B cell (primary cell): Measurements from ENCODE around the gene CCDC141. TPM values are rescaled to one million over a fixed set of nuclear protein-coding genes. Genes with fewer than 3 reads are reported as not detected.

ENCODE experiments used
- ATAC-seq: fragments of 200-7000 bp; cut with Tn5 transposase; one replicate; pipeline ENCODE4 v1.10.0; 2021; ENCODE audit warnings: low read depth, mild to moderate bottlenecking, moderate number of reproducible peaks, moderate library complexity
- CTCF ChIA-PET: fragments of 350-600 bp; sonication (Branson Sonifier 250); formaldehyde crosslinking; loops from one replicate; lab custom pipeline; 2021; ENCODE audit warnings: antibody characterized with exemption, inconsistent platforms; lab: Charles Lee
- POLR2A ChIA-PET: fragments of 350-600 bp; sonication (Branson Sonifier 250); formaldehyde crosslinking; loops from one replicate; lab custom pipeline; 2021; ENCODE audit warnings: antibody characterized with exemption; lab: Charles Lee
- DNase-seq: peaks from one replicate; pipeline ENCODE4 v3.0.0; 2013
- H2AFZ ChIP-seq: 2 replicates; pipeline ENCODE4 v1.6.1; 2012; ENCODE audit warnings: mild to moderate bottlenecking, low read depth, low read length; ENCODE audit not compliant: insufficient read depth, poor library complexity, severe bottlenecking
- H3K27ac ChIP-seq, 2 donors: 1 replicate in 1 of 2; 2 replicates in 1 of 2; pipeline ENCODE4 v1.5.1; 2012 to 2013; ENCODE audit warnings: low read length in 2 of 2, mild to moderate bottlenecking in 2 of 2, moderate library complexity in 1 of 2
- H3K27me3 ChIP-seq, 4 experiments: fragments of 200-600 bp in 1 of 4; sonication (generic) in 1 of 4; replicated peaks in 1 of 4; 1 replicate in 2 of 4; 2 replicates in 2 of 4; pipeline versions ENCODE4 v1.6.1 to v1.7.0; 2013 to 2016; ENCODE audit warnings: low read length in 3 of 4, mild to moderate bottlenecking in 2 of 4, mixed read lengths in 1 of 4, moderate library complexity in 1 of 4; ENCODE audit not compliant: insufficient read depth in 4 of 4, control insufficient read depth in 3 of 4; ENCODE audit errors: control extremely low read depth in 1 of 4
- H3K36me3 ChIP-seq, 2 experiments: replicated peaks in 1 of 2; 1 replicate in 1 of 2; 2 replicates in 1 of 2; pipeline versions ENCODE4 v1.6.1 to v1.7.1; 2013; ENCODE audit warnings: low read length in 1 of 2; ENCODE audit not compliant: insufficient read depth in 2 of 2, control insufficient read depth in 1 of 2; ENCODE audit errors: control extremely low read depth in 1 of 2, extremely low read depth in 1 of 2
- H3K4me1 ChIP-seq, 2 donors: fragments of 200-600 bp in 1 of 2; sonication (generic) in 1 of 2; 1 replicate in 1 of 2; 2 replicates in 1 of 2; pipeline versions ENCODE4 v1.5.1 to v1.6.1; 2013 to 2017; ENCODE audit warnings: low read length in 2 of 2; ENCODE audit not compliant: control insufficient read depth in 2 of 2, insufficient read depth in 2 of 2
- H3K4me2 ChIP-seq: replicated peaks from 2 replicates; pipeline ENCODE3; 2012; ENCODE audit warnings: mild to moderate bottlenecking, low read depth, low read length; ENCODE audit not compliant: poor library complexity, severe bottlenecking
- H3K4me3 ChIP-seq, 5 experiments: fragments of 200-600 bp in 1 of 5; sonication (generic) in 1 of 5; 1 replicate in 3 of 5; 2 replicates in 2 of 5; pipeline versions ENCODE4 v1.5.1 to v1.7.0; 2011 to 2016; ENCODE audit warnings: low read length in 4 of 5, mild to moderate bottlenecking in 4 of 5, low read depth in 2 of 5, control low read depth in 1 of 5, moderate library complexity in 1 of 5; ENCODE audit not compliant: insufficient read depth in 1 of 5; ENCODE audit errors: control extremely low read depth in 1 of 5, extremely low read depth in 1 of 5
- H3K79me2 ChIP-seq: fragments of 200-600 bp; sonication (generic); one replicate; pipeline ENCODE4 v1.6.0; 2016; ENCODE audit warnings: low read length; ENCODE audit not compliant: control insufficient read depth, insufficient read depth
- H3K9ac ChIP-seq: fragments of 200-600 bp; sonication (generic); 2 replicates; pipeline ENCODE4 v1.6.1; 2017; ENCODE audit warnings: mild to moderate bottlenecking, low read length, moderate library complexity
- H3K9me3 ChIP-seq, 3 donors: one replicate each; pipeline versions ENCODE4 v1.6.1 to v1.7.1; 2013; ENCODE audit warnings: low read length in 2 of 3; ENCODE audit not compliant: control insufficient read depth in 2 of 3, insufficient read depth in 1 of 3; ENCODE audit errors: control extremely low read depth in 1 of 3
- H4K20me1 ChIP-seq: 2 replicates; pipeline ENCODE4 v1.6.0; 2012; ENCODE audit warnings: mild to moderate bottlenecking, low read length; ENCODE audit not compliant: insufficient read depth, control insufficient read depth, poor library complexity, severe bottlenecking
- H3K27ac Mint-ChIP-seq: one replicate; pipeline ENCODE4 v1.8.0; 2021; ENCODE audit warnings: mixed read lengths
- H3K27me3 Mint-ChIP-seq: one replicate; pipeline ENCODE4 v1.8.0; 2021; ENCODE audit warnings: mixed read lengths
- H3K4me1 Mint-ChIP-seq: one replicate; pipeline ENCODE4 v1.8.0; 2021; ENCODE audit warnings: mixed read lengths
- H3K4me3 Mint-ChIP-seq: one replicate; pipeline ENCODE4 v1.8.0; 2021; ENCODE audit warnings: mixed read lengths
- H3K9me3 Mint-ChIP-seq: one replicate; pipeline ENCODE4 v1.8.0; 2022; ENCODE audit warnings: mixed read lengths; ENCODE audit not compliant: insufficient read depth
- EZH2 ChIP-seq: IDR thresholded peaks from 2 replicates; pipeline ENCODE4 v1.6.1; 2012; ENCODE audit warnings: borderline replicate concordance, low read depth, mild to moderate bottlenecking, moderate library complexity, low read length; ENCODE audit not compliant: insufficient read depth, poor library complexity, severe bottlenecking
- WGBS: methylation state at CpG from one replicate; pipeline ENCODE4 v1.1.5; 2013; ENCODE audit warnings: missing lambda C conversion rate; ENCODE audit not compliant: insufficient coverage; 5-methylcytosine and 5-hydroxymethylcytosine counted together
- intact Hi-C: fragments of 100-400 bp; cut with micrococcal nuclease; formaldehyde crosslinking; loops from one replicate; pipeline ENCODE4 v1.10.0; 2022
- polyA plus RNA-seq: library from polyadenylated mRNA; depleted of rRNA; stranded (reverse); fragments of >200 nt; gene quantifications from 2 replicates; pipeline ENCODE4 v1.2.3, GENCODE V29; 2012
- total RNA-seq, 2 donors: library from RNA; stranded (reverse); fragments of 120-200 nt in 1 of 2; gene quantifications; 1 replicate in 1 of 2; 2 replicates in 1 of 2; pipeline versions ENCODE4 v1.2.3 to v1.2.4, GENCODE V29; 2013 to 2022
- TF ChIP-seq, protein P1 (sequence below): fragments of 200-600 bp; IDR thresholded peaks from one replicate; pipeline ENCODE4 v1.8.0; 2022; ENCODE audit warnings: antibody characterized with exemption, mild to moderate bottlenecking

The CCDC141 gene
- total and polyA plus RNA-seq, 2 donors (not counting 1 experiment from before 2014, with no cell fraction given): 2.1 to 47.5 TPM

DNA sequence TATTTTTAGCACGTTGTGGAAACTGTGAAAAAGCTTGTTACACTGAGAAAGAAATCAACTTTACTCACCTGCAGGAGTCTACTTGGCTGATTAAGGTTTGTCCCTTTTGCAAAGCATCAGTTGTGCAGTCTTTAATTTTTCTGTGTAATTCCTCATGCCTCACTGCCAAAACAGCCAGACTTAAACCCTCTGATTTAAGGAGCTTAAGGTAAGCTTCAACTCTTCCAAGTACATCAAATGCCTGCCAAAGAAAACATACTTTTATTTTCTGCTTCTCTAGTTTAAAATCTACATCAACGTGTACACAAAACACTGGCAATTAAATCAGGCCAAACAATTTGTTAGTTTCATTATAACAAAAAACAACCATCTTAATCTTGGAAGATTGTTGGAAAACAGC lies 144.7 kb downstream of the CCDC141 start:
- Histone ChIP-seq H3K4me3 (no peak overlapping the region), H3K9me3 (no peaks in the 10 kb centered on the region), H3K4me2 (no peak overlapping the region), H3K36me3 (peaks cover 4 to 7% of the 10 kb centered on the region in 2 experiments), H3K4me1 (no peaks in the 10 kb centered on the region), H3K27me3 (no peaks in the 10 kb centered on the region), H3K27ac (no peak overlapping the region), H2AFZ (no peak overlapping the region), H4K20me1 (no peaks in the 10 kb centered on the region), H3K79me2 (no peaks in the 10 kb centered on the region), H3K9ac (no peak overlapping the region)
- WGBS: no CpG with 5 or more reads among the region's 2 CpGs
- ATAC-seq (no peak), DNase-seq (no peak)
- TF ChIP-seq EZH2: no peak
- H3K27ac Mint-ChIP-seq: no peak overlapping the region
- no peaks in the 10 kb centered on the region for H3K27me3 Mint-ChIP-seq
- ChIA-PET CTCF (interaction anchor here (0.8 to 1.2 kb wide), 3 partner anchors 8 to 224 kb away, joined by 3 to 4 read pairs (median 3); no protein-coding TSS in a partner anchor), POLR2A (no interaction called here)
- intact Hi-C loops: no loop called here
- H3K9me3 Mint-ChIP-seq: peaks cover 2% of the 10 kb centered on the region
- no peaks in the 10 kb centered on the region for H3K4me1 Mint-ChIP-seq
- H3K4me3 Mint-ChIP-seq: no peak overlapping the region

DNA sequence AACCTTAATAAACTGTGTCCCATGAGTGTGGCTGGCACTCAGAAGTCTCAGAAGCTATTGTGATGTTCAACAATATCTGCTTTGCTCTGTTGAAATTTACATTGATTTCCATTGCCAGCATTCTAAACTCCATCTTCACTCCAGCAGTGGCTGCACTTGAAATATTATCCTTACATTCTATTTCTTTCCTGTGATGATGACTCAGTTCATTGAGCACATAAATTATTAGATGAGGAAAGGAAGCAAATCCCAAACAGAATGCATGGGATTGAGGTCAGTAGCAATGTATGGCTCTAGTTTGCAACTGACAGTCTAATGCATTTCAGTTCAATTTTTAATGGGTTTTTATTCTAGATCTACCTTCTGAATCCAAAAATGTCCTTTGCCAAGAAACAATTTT lies 150.3 kb downstream of the CCDC141 start:
- no peak for DNase-seq
- H3K9ac ChIP-seq: no peak overlapping the region
- H3K9me3 ChIP-seq: no peaks in the 10 kb centered on the region
- no peak overlapping the region for H3K27ac ChIP-seq
- ATAC-seq: no peak
- no peak overlapping the region for H3K4me3 ChIP-seq
- H2AFZ ChIP-seq: no peak overlapping the region
- CTCF ChIA-PET: interaction anchor here (1.2 to 2.6 kb wide), 2 partner anchors 9 to 12 kb away, joined by 4 to 9 read pairs; no protein-coding TSS in a partner anchor
- H3K79me2 ChIP-seq: no peaks in the 10 kb centered on the region
- no peaks in the 10 kb centered on the region for H4K20me1 ChIP-seq
- no peaks in the 10 kb centered on the region for H3K4me1 Mint-ChIP-seq
- H3K36me3 ChIP-seq: peaks cover under 1 to 4% of the 10 kb centered on the region in 2 experiments
- no peaks in the 10 kb centered on the region for H3K27me3 ChIP-seq
- H3K9me3 Mint-ChIP-seq: peaks cover 2% of the 10 kb centered on the region
- no peak overlapping the region for H3K4me3 Mint-ChIP-seq
- no peak for TF ChIP-seq EZH2
- TF ChIP-seq, protein P1, sequence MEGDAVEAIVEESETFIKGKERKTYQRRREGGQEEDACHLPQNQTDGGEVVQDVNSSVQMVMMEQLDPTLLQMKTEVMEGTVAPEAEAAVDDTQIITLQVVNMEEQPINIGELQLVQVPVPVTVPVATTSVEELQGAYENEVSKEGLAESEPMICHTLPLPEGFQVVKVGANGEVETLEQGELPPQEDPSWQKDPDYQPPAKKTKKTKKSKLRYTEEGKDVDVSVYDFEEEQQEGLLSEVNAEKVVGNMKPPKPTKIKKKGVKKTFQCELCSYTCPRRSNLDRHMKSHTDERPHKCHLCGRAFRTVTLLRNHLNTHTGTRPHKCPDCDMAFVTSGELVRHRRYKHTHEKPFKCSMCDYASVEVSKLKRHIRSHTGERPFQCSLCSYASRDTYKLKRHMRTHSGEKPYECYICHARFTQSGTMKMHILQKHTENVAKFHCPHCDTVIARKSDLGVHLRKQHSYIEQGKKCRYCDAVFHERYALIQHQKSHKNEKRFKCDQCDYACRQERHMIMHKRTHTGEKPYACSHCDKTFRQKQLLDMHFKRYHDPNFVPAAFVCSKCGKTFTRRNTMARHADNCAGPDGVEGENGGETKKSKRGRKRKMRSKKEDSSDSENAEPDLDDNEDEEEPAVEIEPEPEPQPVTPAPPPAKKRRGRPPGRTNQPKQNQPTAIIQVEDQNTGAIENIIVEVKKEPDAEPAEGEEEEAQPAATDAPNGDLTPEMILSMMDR: no peak
- no peaks in the 10 kb centered on the region for H3K4me1 ChIP-seq
- POLR2A ChIA-PET: no interaction called here
- intact Hi-C loops: no loop called here
- no peaks in the 10 kb centered on the region for H3K27me3 Mint-ChIP-seq
- H3K27ac Mint-ChIP-seq: no peak overlapping the region
- H3K4me2 ChIP-seq: no peak overlapping the region
